Duodenal mucosa (tissue), 2 donors: ENCODE data around the gene CADPS2.

Source experiments
- H3K27ac ChIP-seq: one replicate; pipeline ENCODE4 v1.7.0; 2013; ENCODE audit warnings: low read depth, low read length
- H3K27me3 ChIP-seq, 2 donors: one replicate each; pipeline ENCODE4 v1.7.0; 2013; ENCODE audit warnings: low read length in 2 of 2, control low read depth in 1 of 2; ENCODE audit not compliant: insufficient read depth in 2 of 2, control insufficient read depth in 1 of 2
- H3K36me3 ChIP-seq, 2 donors: one replicate each; pipeline ENCODE4 v1.7.0; 2013; ENCODE audit warnings: low read length in 2 of 2, control low read depth in 1 of 2; ENCODE audit not compliant: insufficient read depth in 2 of 2, control insufficient read depth in 1 of 2
- H3K4me1 ChIP-seq, 2 donors: one replicate each; pipeline ENCODE4 v1.7.0; 2013; ENCODE audit warnings: low read length in 2 of 2, control low read depth in 1 of 2; ENCODE audit not compliant: insufficient read depth in 2 of 2, control insufficient read depth in 1 of 2
- H3K4me3 ChIP-seq, 2 donors: one replicate each; pipeline ENCODE4 v1.7.0; 2013; ENCODE audit warnings: low read length in 2 of 2, low read depth in 1 of 2
- H3K9ac ChIP-seq, 2 donors: one replicate each; pipeline ENCODE4 v1.7.0; 2013; ENCODE audit warnings: low read length in 2 of 2, low read depth in 1 of 2
- H3K9me3 ChIP-seq, 2 donors: one replicate each; pipeline ENCODE4 v1.7.0; 2013; ENCODE audit warnings: low read length in 2 of 2, control low read depth in 1 of 2; ENCODE audit not compliant: control insufficient read depth in 1 of 2

Gene CADPS2

DNA sequence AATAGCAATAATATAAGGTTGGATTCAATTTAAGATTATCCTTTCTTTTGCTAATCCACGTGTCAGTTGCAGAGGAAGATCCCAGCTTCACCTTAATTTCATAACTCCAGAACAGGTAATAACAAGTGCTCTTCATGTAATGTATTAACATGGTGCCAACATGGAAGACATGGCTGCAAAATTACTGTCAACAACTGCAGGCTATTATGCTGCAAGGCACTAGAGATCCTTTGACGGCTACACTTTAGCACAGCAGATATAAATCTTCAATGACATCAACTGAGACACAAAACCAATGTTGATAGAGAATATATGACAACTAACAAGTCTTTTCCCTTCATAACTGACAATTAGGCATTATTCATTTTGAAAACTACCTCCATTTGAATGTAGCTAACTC, 283.5 kb downstream of the CADPS2 start:
- no peak overlapping the region for H3K4me3 ChIP-seq
- no peaks in the 10 kb centered on the region for H3K4me1 ChIP-seq
- H3K9ac ChIP-seq, result no peak overlapping the region
- no peaks in the 10 kb centered on the region for H3K9me3 ChIP-seq
- H3K36me3 ChIP-seq, result no peaks in the 10 kb centered on the region
- no peaks in the 10 kb centered on the region for H3K27me3 ChIP-seq
- no peak overlapping the region for H3K27ac ChIP-seq

GRCh38 chr7:122600630-122601029, 285.6 kb downstream of the CADPS2 start:
- no peaks in the 10 kb centered on the region for H3K9me3 ChIP-seq
- no peaks in the 10 kb centered on the region for H3K4me1 ChIP-seq
- H3K27ac ChIP-seq, result no peak overlapping the region

GRCh38 chr7:122600042-122600441, 286.2 kb downstream of the CADPS2 start:
- no peaks in the 10 kb centered on the region for H3K4me1 ChIP-seq
- H3K27me3 ChIP-seq, result no peaks in the 10 kb centered on the region
- no peak overlapping the region for H3K27ac ChIP-seq
- no peak overlapping the region for H3K4me3 ChIP-seq
- no peak overlapping the region for H3K9ac ChIP-seq
- no peaks in the 10 kb centered on the region for H3K36me3 ChIP-seq
- no peaks in the 10 kb centered on the region for H3K9me3 ChIP-seq

More at GRCh38 chr7:122600630-122601029, 285.6 kb downstream of the CADPS2 start:
- no peaks in the 10 kb centered on the region for H3K36me3 ChIP-seq
- H3K27me3 ChIP-seq, result no peaks in the 10 kb centered on the region
- no peak overlapping the region for H3K9ac ChIP-seq
- no peak overlapping the region for H3K4me3 ChIP-seq

DNA sequence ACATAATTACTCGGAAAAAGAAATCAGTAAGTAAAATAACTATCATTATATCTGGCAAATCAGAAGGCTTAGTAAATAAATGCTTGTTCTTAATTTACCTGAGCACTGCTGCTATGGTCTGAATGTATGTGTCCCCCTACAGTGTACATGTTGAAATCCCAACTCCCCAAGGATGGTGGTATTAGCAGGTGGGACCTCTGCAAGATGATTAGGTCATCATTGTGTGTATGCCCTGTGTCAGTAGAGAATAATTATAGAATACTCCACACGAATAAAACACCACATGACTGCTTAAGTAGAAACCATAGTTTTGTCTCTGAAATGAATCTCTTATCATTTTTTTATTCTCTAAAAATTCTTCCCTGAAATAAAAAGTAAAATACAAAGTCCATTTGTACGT, 289.0 kb downstream of the CADPS2 start:
- no peak overlapping the region for H3K9ac ChIP-seq
- H3K36me3 ChIP-seq, result no peaks in the 10 kb centered on the region
- no peaks in the 10 kb centered on the region for H3K4me1 ChIP-seq
- H3K27me3 ChIP-seq, result no peaks in the 10 kb centered on the region
- H3K4me3 ChIP-seq, result no peak overlapping the region
- no peak overlapping the region for H3K27ac ChIP-seq
- H3K9me3 ChIP-seq, result no peaks in the 10 kb centered on the region

GRCh38 chr7:122595885-122596284, 290.4 kb downstream of the CADPS2 start:
- H3K4me1 ChIP-seq, result no peaks in the 10 kb centered on the region
- H3K27me3 ChIP-seq, result no peaks in the 10 kb centered on the region
- no peak overlapping the region for H3K9ac ChIP-seq
- no peaks in the 10 kb centered on the region for H3K9me3 ChIP-seq
- H3K27ac ChIP-seq, result no peak overlapping the region
- no peaks in the 10 kb centered on the region for H3K36me3 ChIP-seq
- no peak overlapping the region for H3K4me3 ChIP-seq

- Histone ChIP-seq H3K9me3 (no peaks in the 10 kb centered on the region), H3K4me1 (no peaks in the 10 kb centered on the region), H3K27me3 (no peaks in the 10 kb centered on the region), H3K36me3 (no peaks in the 10 kb centered on the region), H3K9ac (no peak overlapping the region), H3K4me3 (no peak overlapping the region), H3K27ac (no peak overlapping the region)
Observed at GRCh38 chr7:122588621-122589020, 297.6 kb downstream of the CADPS2 start.

DNA sequence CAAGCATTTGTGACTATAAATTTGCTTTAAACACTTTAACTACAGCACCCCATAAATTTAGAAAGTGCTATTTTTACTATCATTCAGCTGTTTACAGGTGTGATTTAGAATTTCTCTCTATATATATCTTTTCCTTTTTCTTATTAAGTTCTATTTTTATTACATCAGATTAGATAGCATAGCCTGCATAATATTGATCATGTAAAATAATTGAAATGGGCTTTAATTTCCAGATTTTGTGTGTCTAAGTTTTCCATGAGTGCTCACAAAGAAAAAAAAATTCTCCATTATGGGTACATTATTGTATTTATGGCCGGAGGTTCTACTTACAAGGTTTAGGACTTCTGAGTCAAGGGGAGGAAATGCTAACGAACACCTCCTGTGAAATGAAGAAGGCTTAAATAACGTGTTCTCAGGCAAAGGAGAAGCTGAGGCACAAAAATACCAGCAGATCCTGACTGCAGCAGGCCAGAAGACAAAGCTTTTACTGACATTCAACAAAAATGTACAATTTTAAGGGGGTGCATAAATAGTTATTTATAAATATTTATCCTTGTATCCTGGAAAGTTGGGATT, 301.5 kb downstream of the CADPS2 start:
- H3K4me3 ChIP-seq, result no peak overlapping the region
- H3K9me3 ChIP-seq, result no peaks in the 10 kb centered on the region
- H3K27me3 ChIP-seq, result no peaks in the 10 kb centered on the region
- no peak overlapping the region for H3K27ac ChIP-seq
- no peak overlapping the region for H3K9ac ChIP-seq
- H3K36me3 ChIP-seq, result no peaks in the 10 kb centered on the region
- H3K4me1 ChIP-seq, result no peaks in the 10 kb centered on the region

DNA sequence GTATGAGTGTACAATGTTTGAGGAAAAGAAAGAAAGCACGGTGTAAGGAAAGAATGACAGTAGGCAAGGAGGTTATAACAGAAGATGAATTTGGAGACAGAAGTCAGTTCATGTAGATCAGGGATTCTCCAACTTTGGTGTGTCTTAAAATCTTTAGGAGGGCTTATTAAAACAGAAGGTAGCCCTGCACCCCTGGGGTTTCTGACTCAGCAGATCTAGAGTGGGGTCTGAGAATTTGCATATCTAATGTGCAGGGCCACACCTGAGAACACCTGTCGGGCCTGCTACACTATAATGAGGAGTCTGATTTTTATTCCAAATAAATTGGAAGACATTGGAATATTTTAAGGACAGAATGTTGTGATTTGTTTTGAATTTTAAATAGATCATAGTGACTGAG, 307.9 kb downstream of the CADPS2 start:
- no peaks in the 10 kb centered on the region for H3K27me3 ChIP-seq
- no peak overlapping the region for H3K4me3 ChIP-seq
- H3K27ac ChIP-seq, result no peak overlapping the region
- peaks cover 3 to 8% of the 10 kb centered on the region in 2 donors for H3K36me3 ChIP-seq
- no peaks in the 10 kb centered on the region for H3K4me1 ChIP-seq
- H3K9me3 ChIP-seq, result no peaks in the 10 kb centered on the region
- H3K9ac ChIP-seq, result no peak overlapping the region

GRCh38 chr7:122577449-122578003, 308.7 kb downstream of the CADPS2 start:
- Histone ChIP-seq H3K9me3 (no peaks in the 10 kb centered on the region), H3K27ac (no peak overlapping the region), H3K9ac (no peak overlapping the region), H3K36me3 (peaks cover 3 to 8% of the 10 kb centered on the region in 2 donors), H3K4me3 (no peak overlapping the region), H3K27me3 (no peaks in the 10 kb centered on the region), H3K4me1 (no peaks in the 10 kb centered on the region)

DNA sequence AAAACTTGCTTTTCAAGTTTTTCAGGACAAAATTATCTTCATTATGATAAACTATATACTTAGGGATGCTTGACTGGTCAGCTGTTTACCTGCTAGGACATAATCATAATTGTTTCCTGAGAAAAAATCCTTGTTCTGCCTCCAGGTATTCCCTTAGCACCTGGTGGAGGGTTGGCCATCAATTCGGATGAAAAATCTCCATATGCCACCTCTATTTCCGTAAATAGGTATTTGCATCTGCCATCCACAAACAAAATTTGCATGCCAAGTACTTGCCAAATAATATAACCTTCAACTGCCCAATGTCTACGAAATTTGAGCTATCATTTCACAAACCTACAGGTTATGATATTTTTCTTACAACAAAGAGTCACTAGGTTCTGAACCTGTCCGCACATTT, 313.6 kb downstream of the CADPS2 start:
- Histone ChIP-seq H3K4me3 (no peak overlapping the region), H3K9me3 (no peaks in the 10 kb centered on the region), H3K4me1 (no peaks in the 10 kb centered on the region), H3K36me3 (peaks cover 3 to 8% of the 10 kb centered on the region in 2 donors), H3K27me3 (no peaks in the 10 kb centered on the region), H3K27ac (no peak overlapping the region), H3K9ac (no peak overlapping the region)
